Esophagus muscularis mucosa (tissue), 4 donors: Measurements from ENCODE around the gene REN. TPM values are rescaled to one million over a fixed set of nuclear protein-coding genes. Genes with fewer than 3 reads are reported as not detected.

Experiments
- DNase-seq: peaks from one replicate; pipeline ENCODE4 v3.0.0-alpha.2; 2017; ENCODE audit errors: extremely low spot score
- H3K27ac ChIP-seq, 4 donors: fragments of 200-600 bp; sonication (generic); replicated peaks in 1 of 4; 1 replicate in 3 of 4; 2 replicates in 1 of 4; pipeline ENCODE4 v1.5.1; 2016 to 2019; ENCODE audit warnings: mild to moderate bottlenecking in 1 of 4
- H3K27me3 ChIP-seq, 4 donors: fragments of 200-600 bp; sonication (generic); one replicate each; pipeline versions ENCODE4 v1.5.1 to v1.6.0; 2016 to 2019
- H3K36me3 ChIP-seq, 4 donors: fragments of 200-600 bp; sonication (generic); one replicate each; pipeline ENCODE4 v1.5.1; 2016 to 2019
- H3K4me1 ChIP-seq, 4 donors: fragments of 200-600 bp; sonication (generic); one replicate each; pipeline ENCODE4 v1.5.1; 2016 to 2019
- H3K4me3 ChIP-seq, 4 donors: fragments of 200-600 bp; sonication (generic); 1 replicate in 2 of 4; 2 replicates in 2 of 4; pipeline ENCODE4 v1.5.1; 2016 to 2019; ENCODE audit warnings: mild to moderate bottlenecking in 4 of 4, moderate library complexity in 1 of 4
- H3K9me3 ChIP-seq, 4 donors: fragments of 200-600 bp; sonication (generic); 1 replicate in 3 of 4; 2 replicates in 1 of 4; pipeline ENCODE4 v1.5.1; 2016 to 2019
- CTCF ChIP-seq, 3 experiments: fragments of 200-600 bp in 2 of 3; fragments of 450-650 bp in 1 of 3; sonication (generic) in 2 of 3; IDR thresholded peaks; one replicate each; pipeline ENCODE4 v1.5.1; 2017 to 2019; ENCODE audit warnings: antibody characterized with exemption in 3 of 3, mild to moderate bottlenecking in 2 of 3, moderate library complexity in 1 of 3
- EP300 ChIP-seq: sonication (generic); formaldehyde crosslinking; IDR thresholded peaks from one replicate; pipeline ENCODE4 v1.6.1; 2017; ENCODE audit warnings: antibody characterized with exemption
- POLR2A ChIP-seq: fragments of 450-650 bp; IDR thresholded peaks from one replicate; pipeline ENCODE4 v1.6.1; 2017; ENCODE audit warnings: antibody characterized with exemption, moderate library complexity, mild to moderate bottlenecking, low read depth
- POLR2AphosphoS5 ChIP-seq, 2 donors: sonication (generic); formaldehyde crosslinking; IDR thresholded peaks; one replicate each; pipeline ENCODE4 v1.6.1; 2017; ENCODE audit warnings: antibody characterized with exemption in 2 of 2
- WGBS: methylation state at CpG from one replicate; pipeline ENCODE4 v1.1.5; 2018; 5-methylcytosine and 5-hydroxymethylcytosine counted together
- intact Hi-C: fragments of 100-400 bp; cut with DNase I; formaldehyde crosslinking; loops from one replicate; pipeline ENCODE4 v1.15.1; 2023
- total RNA-seq, 4 donors: library from RNA; depleted of rRNA; stranded (reverse); fragments of >200 nt; gene quantifications; one replicate each; pipeline versions ENCODE4 v1.1.0 to v1.2.1, GENCODE V29; 2016

The REN gene
- total RNA-seq, 4 donors from 2014 or later: not detected

- Histone ChIP-seq H3K27ac (no peak within 1 kb of the TSS), H3K27me3 (peaks cover 0 to 83% (median 2%) of the 10 kb centered on the region in 4 donors), H3K9me3 (no peaks in the 10 kb centered on the region), H3K4me3 (no peak within 1 kb of the TSS), H3K4me1 (peaks cover 0 to 5% (median 2%) of the 10 kb centered on the region in 4 donors), H3K36me3 (no peaks in the 10 kb centered on the region)
- DNase-seq: no peak
- TF ChIP-seq EP300 (no peak), CTCF (IDR thresholded peaks at IDR 0.05) (no peak), POLR2A (no peak)
- intact Hi-C loops: no loop called here
- WGBS: 65% methylated on average over 14 of the region's 18 CpGs
These were observed 30.1 kb upstream of the REN start, which contains the start of gene KISS1 for GRCh38 chr1:204196068-204196795. Gene KISS1 (minus strand): TSS chr1:204196491. CDS start chr1:204192876, 3,615 bp downstream.

- no peak for DNase-seq
- Histone ChIP-seq H3K4me1 (peaks cover 0 to 11% (median 6%) of the 10 kb centered on the region in 4 donors), H3K4me3 (no peak overlapping the region), H3K27me3 (peaks cover 0 to 89% (median 3%) of the 10 kb centered on the region in 4 donors), H3K36me3 (no peaks in the 10 kb centered on the region), H3K27ac (no peak overlapping the region), H3K9me3 (no peaks in the 10 kb centered on the region)
- intact Hi-C loops: no loop called here
- 77% methylated on average over 7 of the region's 7 CpGs for WGBS
- TF ChIP-seq POLR2AphosphoS5 (IDR thresholded peaks at IDR 0.05): no peak
- no peak for TF ChIP-seq EP300
- TF ChIP-seq POLR2A: no peak
- no peak for TF ChIP-seq CTCF (IDR thresholded peaks at IDR 0.05)
These were observed 28.6 kb upstream of the REN start for GRCh38 chr1:204194771-204195170.

GRCh38 chr1:204194080-204194479 lies 27.9 kb upstream of the REN start:
- Histone ChIP-seq H3K4me3 (no peak overlapping the region), H3K27ac (no peak overlapping the region), H3K9me3 (no peaks in the 10 kb centered on the region), H3K27me3 (peaks cover 0 to 89% (median 9%) of the 10 kb centered on the region in 4 donors), H3K4me1 (peaks cover 0 to 12% (median 5%) of the 10 kb centered on the region in 4 donors), H3K36me3 (no peaks in the 10 kb centered on the region)
- WGBS: 82% methylated on average over 2 of the region's 2 CpGs
- intact Hi-C loops: no loop called here
- no peak for DNase-seq
- TF ChIP-seq POLR2AphosphoS5 (IDR thresholded peaks at IDR 0.05) (no peak), CTCF (IDR thresholded peaks at IDR 0.05) (no peak), EP300 (no peak), POLR2A (no peak)

- Histone ChIP-seq H3K36me3 (no peaks in the 10 kb centered on the region), H3K4me3 (no peak overlapping the region)
- 69% methylated on average over 3 of the region's 3 CpGs for WGBS
These were observed 26.6 kb upstream of the REN start for GRCh38 chr1:204192589-204193352.

More at GRCh38 chr1:204192589-204193352, 26.6 kb upstream of the REN start:
- DNase-seq: no peak
- peaks cover 0 to 89% (median 14%) of the 10 kb centered on the region in 4 donors for H3K27me3 ChIP-seq
- TF ChIP-seq CTCF (IDR thresholded peaks at IDR 0.05) (no peak), EP300 (no peak), POLR2A (no peak), POLR2AphosphoS5 (IDR thresholded peaks at IDR 0.05) (no peak)
- H3K9me3 ChIP-seq: no peaks in the 10 kb centered on the region
- no peak overlapping the region for H3K27ac ChIP-seq
- peaks cover 0 to 9% (median 3%) of the 10 kb centered on the region in 4 donors for H3K4me1 ChIP-seq
- intact Hi-C loops: no loop called here
